Activated CD4-positive, alpha-beta T cell treated with anti-CD3 and anti-CD28 coated beads, Interleukin-2, amount 10 ng/mL, durations not matched to agents 24 days and 14 days (primary cell): Measurements from ENCODE around the gene ARHGAP6. TPM values are rescaled to one million over a fixed set of nuclear protein-coding genes. Genes with fewer than 3 reads are reported as not detected.
"Not testable (repeated sequence)": the region's sequence is repeated elsewhere in the genome, so short reads cannot be mapped to it uniquely, and the experiment has no call there.

Experiments used
- DNase-seq: peaks from one replicate; pipeline ENCODE4 v3.0.0; 2022
- H3K27ac Mint-ChIP-seq: one replicate; pipeline ENCODE4 v1.8.0; 2022; ENCODE audit warnings: mild to moderate bottlenecking, mixed read lengths
- H3K27me3 Mint-ChIP-seq: one replicate; pipeline ENCODE4 v1.8.0; 2022; ENCODE audit warnings: mixed read lengths
- H3K36me3 Mint-ChIP-seq: one replicate; pipeline ENCODE4 v1.8.0; 2022; ENCODE audit warnings: low read depth, mild to moderate bottlenecking, mixed read lengths
- H3K4me1 Mint-ChIP-seq: one replicate; pipeline ENCODE4 v1.8.0; 2021; ENCODE audit warnings: mixed read lengths
- H3K4me3 Mint-ChIP-seq: one replicate; pipeline ENCODE4 v1.8.0; 2022; ENCODE audit warnings: mild to moderate bottlenecking, moderate library complexity, mixed read lengths
- H3K9me3 Mint-ChIP-seq: one replicate; pipeline ENCODE4 v1.8.0; 2021; ENCODE audit warnings: mixed read lengths
- intact Hi-C: fragments of 100-400 bp; cut with micrococcal nuclease; formaldehyde crosslinking; loops from one replicate; pipeline ENCODE4 v1.15.1; 2023
- total RNA-seq: library from RNA; stranded (reverse); gene quantifications from 2 replicates; pipeline ENCODE4 v1.2.3, GENCODE V29; 2022

The ARHGAP6 gene
- total RNA-seq, 1 donor from 2014 or later: not detected

GRCh38 chrX:11509786-11510185, 155.9 kb downstream of the ARHGAP6 start:
- H3K4me1 Mint-ChIP-seq: no peaks in the 10 kb centered on the region
- intact Hi-C loops: no loop called here
- H3K4me3 Mint-ChIP-seq: no peak overlapping the region
- no peaks in the 10 kb centered on the region for H3K9me3 Mint-ChIP-seq
- DNase-seq: no peak
- no peaks in the 10 kb centered on the region for H3K36me3 Mint-ChIP-seq
- no peaks in the 10 kb centered on the region for H3K27me3 Mint-ChIP-seq
- no peak overlapping the region for H3K27ac Mint-ChIP-seq

- intact Hi-C loops: no loop called here
- Mint-ChIP-seq H3K4me1 (no peaks in the 10 kb centered on the region), H3K27me3 (no peaks in the 10 kb centered on the region), H3K4me3 (no peak overlapping the region), H3K27ac (no peak overlapping the region), H3K9me3 (no peaks in the 10 kb centered on the region), H3K36me3 (no peaks in the 10 kb centered on the region)
- no peak for DNase-seq
These were observed 161.5 kb downstream of the ARHGAP6 start for GRCh38 chrX:11504234-11504633.

- no peak for DNase-seq
- H3K4me3 Mint-ChIP-seq: no peak overlapping the region
- no peaks in the 10 kb centered on the region for H3K9me3 Mint-ChIP-seq
- no peaks in the 10 kb centered on the region for H3K4me1 Mint-ChIP-seq
- no peak overlapping the region for H3K27ac Mint-ChIP-seq
- no peaks in the 10 kb centered on the region for H3K36me3 Mint-ChIP-seq
- intact Hi-C loops: no loop called here
- no peaks in the 10 kb centered on the region for H3K27me3 Mint-ChIP-seq
These were observed 166.4 kb downstream of the ARHGAP6 start for GRCh38 chrX:11499076-11500044.

- H3K9me3 Mint-ChIP-seq, H3K4me1 Mint-ChIP-seq, H3K36me3 Mint-ChIP-seq, H3K27me3 Mint-ChIP-seq, intact Hi-C loops, H3K27ac Mint-ChIP-seq, DNase-seq, H3K4me3 Mint-ChIP-seq: not testable (repeated sequence)
These were observed 174.3 kb downstream of the ARHGAP6 start for GRCh38 chrX:11491375-11491774.

DNA sequence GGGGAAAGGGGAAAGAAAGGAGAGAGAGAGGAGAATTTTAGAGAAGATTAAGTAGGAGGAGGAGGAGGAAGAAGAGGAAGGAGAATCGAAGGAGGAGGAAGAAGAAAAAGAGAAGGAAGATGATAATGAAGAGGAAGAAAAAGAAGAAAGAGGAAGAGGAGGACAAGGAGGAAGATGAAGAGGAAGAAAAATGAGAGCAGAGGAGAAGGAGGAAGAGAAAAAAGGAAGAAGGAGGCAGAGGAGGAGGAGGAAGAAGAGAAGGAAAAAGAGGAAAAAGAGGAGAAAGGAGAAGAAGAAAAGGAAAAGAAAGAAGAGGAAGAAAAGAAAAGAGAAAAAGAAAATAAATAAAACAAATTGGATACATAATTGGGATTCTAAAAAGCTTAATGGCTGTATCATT, 181.4 kb downstream of the ARHGAP6 start:
- intact Hi-C loops: no loop called here
- Mint-ChIP-seq H3K9me3 (no peaks in the 10 kb centered on the region), H3K4me1 (no peaks in the 10 kb centered on the region), H3K36me3 (no peaks in the 10 kb centered on the region), H3K4me3 (no peak overlapping the region), H3K27ac (no peak overlapping the region), H3K27me3 (peaks cover 2% of the 10 kb centered on the region)
- DNase-seq: no peak

- Mint-ChIP-seq H3K4me1 (no peaks in the 10 kb centered on the region), H3K27me3 (peaks cover 3% of the 10 kb centered on the region), H3K9me3 (no peaks in the 10 kb centered on the region), H3K27ac (no peak overlapping the region), H3K36me3 (no peaks in the 10 kb centered on the region), H3K4me3 (no peak overlapping the region)
- intact Hi-C loops: no loop called here
- no peak for DNase-seq
These were observed 184.7 kb downstream of the ARHGAP6 start for GRCh38 chrX:11481035-11481434.

- no peak for DNase-seq
- H3K4me3 Mint-ChIP-seq: no peak overlapping the region
- no peaks in the 10 kb centered on the region for H3K9me3 Mint-ChIP-seq
- H3K36me3 Mint-ChIP-seq: no peaks in the 10 kb centered on the region
- H3K4me1 Mint-ChIP-seq: no peaks in the 10 kb centered on the region
- peaks cover 3% of the 10 kb centered on the region for H3K27me3 Mint-ChIP-seq
- no peak overlapping the region for H3K27ac Mint-ChIP-seq
- intact Hi-C loops: no loop called here
These were observed 185.1 kb downstream of the ARHGAP6 start for GRCh38 chrX:11480626-11481025.

GRCh38 chrX:11478911-11479310, 186.8 kb downstream of the ARHGAP6 start:
- DNase-seq: no peak
- Mint-ChIP-seq H3K36me3 (no peaks in the 10 kb centered on the region), H3K27ac (no peak overlapping the region), H3K9me3 (no peaks in the 10 kb centered on the region), H3K27me3 (peaks cover 3% of the 10 kb centered on the region), H3K4me1 (no peaks in the 10 kb centered on the region), H3K4me3 (no peak overlapping the region)
- intact Hi-C loops: no loop called here

- Mint-ChIP-seq H3K4me3 (no peak overlapping the region), H3K27ac (no peak overlapping the region), H3K4me1 (no peaks in the 10 kb centered on the region), H3K9me3 (no peaks in the 10 kb centered on the region), H3K27me3 (peaks cover 2% of the 10 kb centered on the region), H3K36me3 (no peaks in the 10 kb centered on the region)
- intact Hi-C loops: no loop called here
- no peak for DNase-seq
These were observed 187.7 kb downstream of the ARHGAP6 start for GRCh38 chrX:11478026-11478425.

DNA sequence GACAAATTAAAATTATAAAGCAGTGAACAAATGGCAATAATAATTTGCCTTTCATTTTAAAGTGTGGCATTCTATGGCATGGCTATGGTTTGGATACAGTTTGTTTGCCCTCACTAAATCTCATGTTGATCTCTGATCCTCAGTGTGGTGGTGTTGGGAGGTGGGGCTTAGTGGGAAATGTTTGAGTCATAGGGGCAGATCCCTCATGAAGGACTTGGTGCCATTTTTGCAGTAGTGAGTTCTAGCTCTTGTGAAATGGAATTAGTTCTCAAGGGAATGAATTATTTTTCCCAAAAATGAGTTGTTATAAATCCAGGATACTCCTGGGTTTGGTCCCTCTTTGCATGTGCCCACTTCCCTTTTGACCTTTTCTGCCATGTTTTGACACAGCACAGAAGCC, 191.1 kb downstream of the ARHGAP6 start:
- Mint-ChIP-seq H3K27ac (no peak overlapping the region), H3K36me3 (no peaks in the 10 kb centered on the region), H3K4me3 (no peak overlapping the region), H3K4me1 (no peaks in the 10 kb centered on the region), H3K9me3 (no peaks in the 10 kb centered on the region), H3K27me3 (peaks cover 2% of the 10 kb centered on the region)
- intact Hi-C loops: no loop called here
- no peak for DNase-seq

DNA sequence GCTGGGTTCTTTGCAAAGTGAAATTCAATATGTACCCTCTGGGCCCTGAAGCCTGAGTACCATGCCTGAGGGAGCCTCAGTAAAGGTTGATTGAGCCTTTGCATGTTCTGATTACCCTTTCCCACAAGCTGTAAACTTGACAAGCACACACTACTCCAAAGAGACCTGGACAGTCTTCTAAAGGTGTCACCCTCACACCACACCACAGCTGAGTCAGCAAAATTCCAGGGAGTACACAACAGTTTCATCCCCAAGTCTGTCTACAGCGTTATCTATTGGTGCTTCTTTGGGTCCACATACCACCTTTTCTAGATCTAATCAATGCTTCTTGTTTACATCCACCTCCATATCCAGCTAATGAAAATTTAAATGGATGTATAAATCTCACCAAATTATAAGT, 191.7 kb downstream of the ARHGAP6 start:
- DNase-seq: no peak
- Mint-ChIP-seq H3K27ac (no peak overlapping the region), H3K4me3 (no peak overlapping the region), H3K9me3 (no peaks in the 10 kb centered on the region), H3K27me3 (peaks cover 2% of the 10 kb centered on the region), H3K4me1 (no peaks in the 10 kb centered on the region), H3K36me3 (no peaks in the 10 kb centered on the region)
- intact Hi-C loops: no loop called here

DNA sequence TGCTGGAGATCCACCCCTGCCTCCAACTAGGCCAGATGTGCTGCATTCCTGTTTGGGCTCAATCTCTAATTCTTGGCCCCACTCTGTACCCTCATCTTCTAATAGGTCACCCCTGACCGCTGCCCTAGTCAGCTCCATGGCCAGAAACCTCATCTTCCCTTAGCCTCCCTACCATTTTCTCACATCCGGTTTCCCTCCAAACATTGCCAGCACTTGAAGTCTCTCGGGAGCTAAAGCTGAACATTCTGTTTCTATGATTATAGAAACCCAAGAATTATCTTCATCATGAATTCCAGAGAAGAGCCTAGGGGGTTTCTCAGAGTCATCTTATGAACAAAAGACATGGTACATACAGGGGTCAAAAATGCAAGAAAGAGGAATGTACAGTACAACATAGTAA, 192.8 kb downstream of the ARHGAP6 start:
- H3K27ac Mint-ChIP-seq: no peak overlapping the region
- DNase-seq: no peak
- peaks cover 2% of the 10 kb centered on the region for H3K27me3 Mint-ChIP-seq
- H3K9me3 Mint-ChIP-seq: no peaks in the 10 kb centered on the region
- no peaks in the 10 kb centered on the region for H3K4me1 Mint-ChIP-seq
- no peaks in the 10 kb centered on the region for H3K36me3 Mint-ChIP-seq
- no peak overlapping the region for H3K4me3 Mint-ChIP-seq
- intact Hi-C loops: no loop called here

DNA sequence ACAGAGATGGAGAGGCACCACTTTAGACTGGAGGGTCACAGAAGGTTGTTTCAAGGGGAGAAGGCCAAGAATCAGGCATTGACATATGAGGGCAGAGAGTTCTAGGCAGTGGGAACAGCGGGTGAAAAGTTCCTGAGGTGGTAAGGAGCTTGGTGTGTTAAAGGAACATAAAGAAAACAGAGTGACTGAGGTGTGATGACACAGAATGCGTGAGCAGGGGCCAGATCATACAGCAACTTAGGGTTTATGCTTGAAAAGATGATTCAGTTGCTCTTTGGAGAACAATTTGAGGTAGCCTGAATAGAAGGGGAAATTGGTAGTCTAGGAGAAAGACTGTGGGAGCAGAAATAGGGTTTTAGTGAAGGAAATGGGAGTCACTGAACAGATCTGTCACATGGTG, 193.3 kb downstream of the ARHGAP6 start:
- Mint-ChIP-seq H3K27ac (no peak overlapping the region), H3K36me3 (no peaks in the 10 kb centered on the region), H3K9me3 (no peaks in the 10 kb centered on the region), H3K27me3 (peaks cover 2% of the 10 kb centered on the region), H3K4me3 (no peak overlapping the region), H3K4me1 (no peaks in the 10 kb centered on the region)
- no peak for DNase-seq
- intact Hi-C loops: no loop called here

GRCh38 chrX:11470250-11470974, 195.3 kb downstream of the ARHGAP6 start:
- H3K9me3 Mint-ChIP-seq: no peaks in the 10 kb centered on the region
- no peak overlapping the region for H3K27ac Mint-ChIP-seq
- no peaks in the 10 kb centered on the region for H3K27me3 Mint-ChIP-seq
- intact Hi-C loops: no loop called here
- H3K36me3 Mint-ChIP-seq: no peaks in the 10 kb centered on the region
- no peak for DNase-seq
- H3K4me3 Mint-ChIP-seq: no peak overlapping the region
- no peaks in the 10 kb centered on the region for H3K4me1 Mint-ChIP-seq
